Stimulated activated CD4-positive, alpha-beta T cell treated with anti-CD3 and anti-CD28 coated beads, TNF-alpha, amount 100 ng/mL, for 1 hour (primary cell): Measurements from ENCODE around the gene SAXO2.
"Not testable (repeated sequence)": the region's sequence is repeated elsewhere in the genome, so short reads cannot be mapped to it uniquely, and the experiment has no call there.

Experiments used
- DNase-seq, 3 donors: peaks; one replicate each; pipeline ENCODE4 v3.0.0-alpha.2; 2020; ENCODE audit warnings: low read depth in 3 of 3, low spot score in 1 of 3

Gene SAXO2

GRCh38 chr15:82284381-82284780 lies 21.8 kb downstream of the SAXO2 start:
- not testable (repeated sequence) for DNase-seq

- not testable (repeated sequence) for DNase-seq
Measured at GRCh38 chr15:82286475-82286874, 23.9 kb downstream of the SAXO2 start.

- not testable (repeated sequence) for DNase-seq
Measured at GRCh38 chr15:82288202-82288601, 25.6 kb downstream of the SAXO2 start.

- DNase-seq: no peak
Measured at GRCh38 chr15:82292271-82292670, 29.7 kb downstream of the SAXO2 start.

- no peak for DNase-seq
Measured at GRCh38 chr15:82294061-82294690, 31.6 kb downstream of the SAXO2 start.

GRCh38 chr15:82297546-82297945 lies 34.9 kb downstream of the SAXO2 start:
- DNase-seq: no peak

GRCh38 chr15:82298032-82298431 lies 35.4 kb downstream of the SAXO2 start:
- no peak for DNase-seq

- peak; percentile 9 to 42 (median 22) for DNase-seq
Measured at GRCh38 chr15:82298520-82298919, 35.9 kb downstream of the SAXO2 start.

- DNase-seq: not testable (repeated sequence)
Measured at GRCh38 chr15:82299511-82299914, 36.9 kb downstream of the SAXO2 start.

GRCh38 chr15:82300326-82300725 lies 37.7 kb downstream of the SAXO2 start:
- DNase-seq: not testable (repeated sequence)

- no peak for DNase-seq
Measured at GRCh38 chr15:82300883-82301282, 38.3 kb downstream of the SAXO2 start.

- DNase-seq: no peak
Measured at GRCh38 chr15:82301296-82302016, 38.8 kb downstream of the SAXO2 start.

GRCh38 chr15:82303956-82304777 lies 41.5 kb downstream of the SAXO2 start:
- no peak for DNase-seq

GRCh38 chr15:82304778-82305090 lies 42.1 kb downstream of the SAXO2 start:
- DNase-seq: no peak

- DNase-seq: no peak
Measured at GRCh38 chr15:82305621-82306048, 43.0 kb downstream of the SAXO2 start.

- DNase-seq: no peak
Measured at GRCh38 chr15:82306791-82307713, 44.4 kb downstream of the SAXO2 start.

GRCh38 chr15:82307714-82308081 lies 45.1 kb downstream of the SAXO2 start:
- DNase-seq: no peak

GRCh38 chr15:82309802-82310201 lies 47.2 kb downstream of the SAXO2 start:
- no peak for DNase-seq

- DNase-seq: not testable (repeated sequence)
Measured at GRCh38 chr15:82311321-82311720, 48.7 kb downstream of the SAXO2 start.

- DNase-seq: no peak
Measured at GRCh38 chr15:82312586-82313349, 50.1 kb downstream of the SAXO2 start.
